Caco-2 (cell line): ENCODE data around the gene NEUROG2. TPM values are rescaled to one million over a fixed set of nuclear protein-coding genes. Genes with fewer than 3 reads are reported as not detected.

Experiments
- Bru-seq: library from RNA; stranded (reverse); fragments of 400-500 nt; gene quantifications from one replicate; lab custom pipeline; 2021; lab: Mats Ljungman, UMichigan
- BruChase-seq, 2 experiments: library from RNA; stranded (reverse); fragments of 400-500 nt; gene quantifications; one replicate each; lab custom pipeline; 2021; lab: Mats Ljungman, UMichigan
- BruUV-seq: library from RNA; stranded (reverse); fragments of 400-500 nt; replicated peaks from 2 replicates; lab custom pipeline; 2021; lab: Mats Ljungman, UMichigan
- CTCF ChIA-PET: fragments of 300-600 bp; sonication (Branson Sonifier 250); formaldehyde crosslinking; loops from one replicate; lab custom pipeline; 2022; ENCODE audit warnings: antibody characterized with exemption; lab: Charles Lee
- POLR2A ChIA-PET: fragments of 300-600 bp; sonication (Branson Sonifier 250); formaldehyde crosslinking; loops from one replicate; lab custom pipeline; 2022; ENCODE audit warnings: antibody characterized with exemption; lab: Charles Lee
- DNase-seq, 2 experiments: peaks; one replicate each; pipeline versions ENCODE4 v3.0.0 to v3.0.0-alpha.2; 2020 to 2022
- H3K27me3 ChIP-seq: replicated peaks from 2 replicates; pipeline ENCODE4 v1.6.0; 2011; ENCODE audit warnings: low read length; ENCODE audit not compliant: control insufficient read depth, insufficient read depth
- H3K36me3 ChIP-seq: 2 replicates; pipeline ENCODE4 v1.5.1; 2011; ENCODE audit warnings: low read length; ENCODE audit not compliant: control insufficient read depth, insufficient read depth
- H3K4me1 ChIP-seq: fragments of 250-450 bp; sonication (Bioruptor Pico); 2 replicates; pipeline ENCODE4 v1.5.1; 2020; ENCODE audit warnings: mild to moderate bottlenecking
- H3K4me3 ChIP-seq: 2 replicates; pipeline ENCODE4 v1.5.1; 2011; ENCODE audit warnings: low read depth, mild to moderate bottlenecking, control low read depth, low read length
- H3K9me3 ChIP-seq: fragments of 250-450 bp; sonication (Bioruptor Pico); 2 replicates; pipeline ENCODE4 v1.5.1; 2020; ENCODE audit warnings: mild to moderate bottlenecking, moderate library complexity
- H3K27ac Mint-ChIP-seq: one replicate; pipeline ENCODE4 v1.8.0; 2022; ENCODE audit warnings: mixed read lengths; ENCODE audit not compliant: unreplicated experiment
- H3K27me3 Mint-ChIP-seq: one replicate; pipeline ENCODE4 v1.8.0; 2022; ENCODE audit warnings: mixed read lengths; ENCODE audit not compliant: insufficient read depth, unreplicated experiment
- H3K36me3 Mint-ChIP-seq: one replicate; pipeline ENCODE4 v1.8.0; 2022; ENCODE audit warnings: mild to moderate bottlenecking, mixed read lengths; ENCODE audit not compliant: insufficient read depth, unreplicated experiment
- H3K4me1 Mint-ChIP-seq: one replicate; pipeline ENCODE4 v1.8.0; 2022; ENCODE audit warnings: low read depth, mixed read lengths; ENCODE audit not compliant: unreplicated experiment
- H3K4me3 Mint-ChIP-seq: one replicate; pipeline ENCODE4 v1.8.0; 2022; ENCODE audit warnings: mild to moderate bottlenecking, moderate library complexity, mixed read lengths; ENCODE audit not compliant: unreplicated experiment
- H3K9me3 Mint-ChIP-seq: one replicate; pipeline ENCODE4 v1.8.0; 2022; ENCODE audit warnings: mixed read lengths; ENCODE audit not compliant: unreplicated experiment
- CTCF ChIP-seq, 2 experiments: fragments of 200-600 bp in 1 of 2; IDR thresholded peaks; 1 replicate in 1 of 2; 2 replicates in 1 of 2; pipeline versions ENCODE4 v1.5.1 to v1.8.0; 2011 to 2022; ENCODE audit warnings: antibody characterized with exemption in 1 of 2, control low read depth in 1 of 2, inconsistent platforms in 1 of 2, low read depth in 1 of 2, low read length in 1 of 2, mild to moderate bottlenecking in 1 of 2, moderate library complexity in 1 of 2; ENCODE audit not compliant: insufficient read depth in 1 of 2, severe bottlenecking in 1 of 2, unreplicated experiment in 1 of 2
- intact Hi-C: fragments of 100-400 bp; cut with micrococcal nuclease; formaldehyde crosslinking; loops from one replicate; pipeline ENCODE4 v1.10.0; 2022; ENCODE audit not compliant: unreplicated experiment
- long read RNA-seq: library from polyadenylated mRNA; stranded (forward); transcript quantifications from one replicate; pipeline ENCODE4 v2.0.0, GENCODE V29; 2022
- total RNA-seq: library from RNA; stranded (reverse); gene quantifications from 2 replicates; pipeline ENCODE4 v1.2.3, GENCODE V29; 2022

Gene NEUROG2
- total RNA-seq (not detected in 2 replicates), Bru-seq, nascent RNA (not detected), BruChase-seq, experiment 1, labeled RNA remaining after a 2-hour chase (not detected), BruChase-seq, experiment 2, labeled RNA remaining after a 6-hour chase (not detected)
- long read RNA-seq = 0 reads

GRCh38 chr4:112516066-112516470 is at the start of gene NEUROG2:
TSS of gene NEUROG2 (minus strand) at chr4:112516180. CDS start at chr4:112515475, 705 bp downstream.
- peaks cover 9% of the 10 kb centered on the region; the same call in 1 of the 2 replicates for H3K4me1 ChIP-seq
- Mint-ChIP-seq H3K36me3 (no peaks in the 10 kb centered on the region), H3K4me1 (peaks cover 12% of the 10 kb centered on the region), H3K27ac (no peak within 1 kb of the TSS), H3K9me3 (no peaks in the 10 kb centered on the region), H3K4me3 (peak within 1 kb of the TSS; percentile 83), H3K27me3 (peaks cover 54% of the 10 kb centered on the region)
- H3K27me3 ChIP-seq = peaks cover 6% of the 10 kb centered on the region
- TF ChIP-seq CTCF (IDR thresholded peaks at IDR 0.05; ENCODE audit: insufficient read depth in 1 of 2, low read depth in 1 of 2, low read length in 1 of 2, severe bottlenecking in 1 of 2, unreplicated experiment in 1 of 2) = no peak
- ChIA-PET POLR2A (interaction anchor here (0.6 kb wide), 1 partner anchor 171 kb away, joined by 4 read pairs; no protein-coding TSS in a partner anchor), CTCF (interaction anchor here (0.6 to 0.7 kb wide), 2 partner anchors 273 to 296 kb away, joined by 7 read pairs; no protein-coding TSS in a partner anchor)
- no peaks in the 10 kb centered on the region for H3K9me3 ChIP-seq
- DNase-seq = no peak
- no TSS peak for BruUV-seq
- H3K36me3 ChIP-seq = no peaks in the 10 kb centered on the region
- peak within 1 kb of the TSS; percentile 43 for H3K4me3 ChIP-seq
- intact Hi-C loops = no loop called here

- Histone ChIP-seq H3K9me3 (no peaks in the 10 kb centered on the region), H3K36me3 (no peaks in the 10 kb centered on the region), H3K4me1 (no peaks in the 10 kb centered on the region), H3K27me3 (no peaks in the 10 kb centered on the region), H3K4me3 (no peak overlapping the region)
- H3K27ac Mint-ChIP-seq = no peak overlapping the region
- no peaks in the 10 kb centered on the region for H3K36me3 Mint-ChIP-seq
- ChIA-PET CTCF (no interaction called here), POLR2A (no interaction called here)
- no peak for DNase-seq
- TF ChIP-seq CTCF (IDR thresholded peaks at IDR 0.05; ENCODE audit: insufficient read depth in 1 of 2, low read depth in 1 of 2, low read length in 1 of 2, severe bottlenecking in 1 of 2, unreplicated experiment in 1 of 2) = no peak
- H3K4me3 Mint-ChIP-seq = no peak overlapping the region
- no peaks in the 10 kb centered on the region for H3K9me3 Mint-ChIP-seq
- no TSS peak for BruUV-seq
- no peaks in the 10 kb centered on the region for H3K27me3 Mint-ChIP-seq
- H3K4me1 Mint-ChIP-seq = no peaks in the 10 kb centered on the region
- intact Hi-C loops = no loop called here
These were observed 48.8 kb upstream of the NEUROG2 start for GRCh38 chr4:112564706-112565270.

GRCh38 chr4:112563431-112564200 is 47.6 kb upstream of the NEUROG2 start:
- no TSS peak for BruUV-seq
- H3K4me1 ChIP-seq = no peaks in the 10 kb centered on the region
- DNase-seq = no peak
- no peaks in the 10 kb centered on the region for H3K27me3 Mint-ChIP-seq
- H3K27ac Mint-ChIP-seq = no peak overlapping the region
- no peaks in the 10 kb centered on the region for H3K4me1 Mint-ChIP-seq
- CTCF ChIA-PET = no interaction called here
- H3K4me3 ChIP-seq = no peak overlapping the region
- intact Hi-C loops = no loop called here
- TF ChIP-seq CTCF (IDR thresholded peaks at IDR 0.05; ENCODE audit: insufficient read depth in 1 of 2, low read depth in 1 of 2, low read length in 1 of 2, severe bottlenecking in 1 of 2, unreplicated experiment in 1 of 2) = no peak
- no peak overlapping the region for H3K4me3 Mint-ChIP-seq
- no peaks in the 10 kb centered on the region for H3K9me3 Mint-ChIP-seq
- no peaks in the 10 kb centered on the region for H3K27me3 ChIP-seq
- H3K9me3 ChIP-seq = no peaks in the 10 kb centered on the region
- no peaks in the 10 kb centered on the region for H3K36me3 ChIP-seq
- POLR2A ChIA-PET = no interaction called here
- H3K36me3 Mint-ChIP-seq = no peaks in the 10 kb centered on the region
